IPS-NIHi7 (cell line): Measurements from ENCODE around the gene RAPSN.

Source experiments
- DNase-seq: peaks from one replicate; pipeline ENCODE4 v3.0.0; 2012; ENCODE audit warnings: mixed read lengths; ENCODE audit errors: extremely low spot score

The RAPSN gene

DNA sequence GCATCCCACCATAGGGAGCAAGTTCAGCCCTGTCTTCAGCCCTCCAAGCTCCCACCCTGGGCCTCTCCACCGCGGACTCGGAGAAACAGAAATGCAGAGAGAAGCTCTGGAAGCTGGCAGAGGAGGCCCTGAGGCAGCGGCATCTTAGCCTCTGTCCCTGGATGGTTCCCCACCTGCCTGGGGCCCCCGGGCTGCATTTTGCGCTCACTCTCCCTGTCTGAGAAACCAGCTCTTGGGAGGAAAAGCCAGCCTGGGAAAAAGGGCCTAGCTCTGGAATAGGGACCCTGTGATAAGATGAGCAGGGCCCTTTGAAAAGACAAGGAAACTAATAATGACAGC lies 58.5 kb downstream of the RAPSN start:
- no peak for DNase-seq

DNA sequence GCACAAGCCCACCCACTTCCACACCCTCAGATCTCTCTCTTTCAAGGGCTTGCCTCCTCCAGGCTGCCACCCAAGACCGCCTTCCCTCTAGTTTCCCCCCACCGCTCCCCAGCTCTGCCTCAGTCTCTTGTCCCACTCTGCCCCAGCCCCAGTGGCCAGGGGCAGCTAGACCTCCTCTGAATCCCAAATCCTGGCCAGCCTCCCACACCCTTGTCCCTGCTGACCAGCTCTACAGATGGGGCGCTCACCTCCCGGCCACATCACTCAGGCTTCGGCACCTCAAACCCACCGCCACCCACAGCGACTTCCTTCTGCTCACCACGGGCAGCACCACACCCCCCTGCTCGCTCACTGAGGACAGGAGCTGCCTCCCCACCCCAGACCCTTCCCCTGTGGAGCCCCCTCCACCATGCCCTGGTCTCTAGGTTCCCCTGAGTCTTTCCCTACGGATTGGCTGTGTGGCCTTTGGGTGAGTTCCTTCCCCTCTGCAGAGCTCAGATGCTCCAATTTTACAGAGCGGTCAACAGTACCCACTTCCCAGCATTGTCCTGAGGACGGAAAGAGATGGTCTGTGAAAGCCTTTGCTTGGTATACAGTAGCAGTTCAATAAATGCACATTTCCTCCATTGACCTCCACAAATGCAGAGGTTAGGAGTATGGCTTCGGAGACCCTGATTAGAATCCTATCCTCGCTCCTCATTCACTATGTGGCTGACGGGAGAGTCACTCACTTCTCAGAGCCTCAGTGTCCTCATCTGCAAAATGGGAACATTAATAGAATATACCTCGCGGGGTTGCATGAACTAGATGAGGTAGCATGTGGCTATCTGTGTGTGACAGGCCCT lies 59.1 kb downstream of the RAPSN start:
- no peak for DNase-seq

DNA sequence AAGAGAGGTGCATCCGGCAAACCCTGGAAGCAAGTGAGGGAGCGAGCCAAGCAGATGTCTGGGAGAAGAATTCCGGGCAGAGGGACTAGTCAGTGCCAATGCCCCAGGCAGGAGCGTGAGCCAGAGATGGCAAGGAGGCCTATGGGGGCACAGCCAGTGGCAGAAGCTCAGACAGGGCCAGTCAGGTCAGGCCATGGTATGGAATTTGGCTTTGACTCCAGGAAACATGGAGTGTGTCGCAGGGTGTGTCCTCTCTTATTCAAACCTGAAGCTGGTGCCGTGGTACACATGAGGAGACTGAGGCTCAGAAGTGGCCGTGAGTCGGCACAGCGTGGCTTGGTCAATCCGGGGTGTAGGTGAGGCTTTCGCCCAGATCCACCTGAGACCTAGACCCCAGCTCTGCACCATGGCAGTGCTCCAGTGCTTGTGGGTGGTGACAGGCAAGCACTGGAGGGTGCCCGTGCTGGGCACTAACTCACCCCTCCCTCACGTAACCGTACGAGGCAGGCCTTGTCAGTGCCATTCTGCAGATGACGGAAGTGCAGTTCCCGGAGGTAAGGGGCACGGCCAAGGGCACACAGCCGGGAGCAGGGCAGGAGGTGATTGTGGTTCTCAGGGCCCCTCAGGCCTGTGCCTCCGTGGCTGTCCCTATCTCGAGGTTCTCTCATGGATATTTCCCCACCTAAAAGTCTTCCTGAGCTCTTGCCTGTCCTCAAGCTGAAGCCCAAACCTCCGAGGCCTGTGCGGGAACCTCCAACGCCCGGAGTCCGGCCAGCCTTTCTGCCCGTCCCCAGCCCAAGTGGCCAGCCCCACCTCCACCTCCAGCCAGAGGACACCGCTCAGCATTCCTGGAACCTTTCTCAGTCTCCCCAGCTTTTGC lies 60.0 kb downstream of the RAPSN start:
- no peak for DNase-seq

DNA sequence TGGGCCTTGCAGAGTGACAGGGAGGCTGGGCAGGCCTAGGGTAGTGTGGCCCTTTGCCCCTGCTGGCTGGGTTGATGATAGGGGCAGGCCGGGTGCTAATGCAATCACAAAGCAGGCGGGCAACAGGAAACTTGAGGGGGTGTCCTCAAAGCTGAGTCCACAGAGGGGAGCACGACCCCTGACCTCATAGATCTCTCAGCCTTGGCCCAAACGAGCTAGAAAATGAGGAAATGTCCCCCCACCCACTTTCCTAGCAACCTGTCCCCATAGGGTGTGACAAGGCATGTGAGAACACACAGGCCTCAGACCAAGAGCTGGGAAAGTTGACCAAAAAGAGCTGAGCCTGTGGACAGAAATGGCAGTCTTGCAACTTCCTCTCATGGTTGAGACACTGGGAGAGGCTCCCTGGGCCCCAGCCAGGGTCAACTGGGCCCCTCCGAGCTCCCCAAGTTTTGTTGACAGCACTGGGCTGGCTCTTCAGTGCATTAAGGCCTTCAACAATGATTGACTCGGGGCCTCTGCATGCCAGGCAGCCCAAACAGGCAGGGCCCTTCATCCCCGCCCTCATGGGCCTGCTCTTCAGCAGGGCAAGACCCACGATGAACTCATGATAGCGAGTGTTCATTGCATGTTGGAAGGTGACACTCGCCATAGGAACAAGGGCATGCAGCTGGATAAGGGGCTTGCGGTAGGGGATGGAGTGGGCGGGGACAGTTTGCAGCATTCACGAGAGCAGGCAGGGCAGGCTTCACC lies 60.8 kb downstream of the RAPSN start:
- no peak for DNase-seq
